ENCODE data around the gene FGF12.

The FGF12 gene

GRCh38 chr3:192092388-192093005, 634.8 kb downstream of the FGF12 start:
- DNase-seq (ENCODE audit: low read depth), result no peak

- DNase-seq (ENCODE audit: low read depth), result no peak
These were observed 635.5 kb downstream of the FGF12 start for GRCh38 chr3:192091831-192092230.

GRCh38 chr3:192090586-192090985, 636.8 kb downstream of the FGF12 start:
- DNase-seq (ENCODE audit: low read depth), result no peak

All from non-pigmented ciliary epithelial cell (primary cell).